Transverse colon (tissue), 4 donors: ENCODE measurements around the gene MEGF11.

Experiments
- POLR2A ChIP-seq: fragments of 450-650 bp; IDR thresholded peaks from one replicate; pipeline ENCODE4 v1.6.1; 2016; ENCODE audit warnings: antibody characterized with exemption, mild to moderate bottlenecking, moderate library complexity
- POLR2AphosphoS5 ChIP-seq, 3 donors: sonication (generic); formaldehyde crosslinking; IDR thresholded peaks; one replicate each; pipeline ENCODE4 v1.6.1; 2016; ENCODE audit warnings: antibody characterized with exemption in 3 of 3
- TF ChIP-seq, protein P1 (sequence below), 5 experiments: fragments of 200-600 bp in 3 of 5; fragments of 450-650 bp in 2 of 5; sonication (generic) in 3 of 5; IDR thresholded peaks; 1 replicate in 2 of 5; 2 replicates in 3 of 5; pipeline ENCODE4 v1.5.1; 2016 to 2017; ENCODE audit warnings: antibody characterized with exemption in 5 of 5, inconsistent platforms in 3 of 5, mild to moderate bottlenecking in 2 of 5, moderate library complexity in 1 of 5

DNA sequence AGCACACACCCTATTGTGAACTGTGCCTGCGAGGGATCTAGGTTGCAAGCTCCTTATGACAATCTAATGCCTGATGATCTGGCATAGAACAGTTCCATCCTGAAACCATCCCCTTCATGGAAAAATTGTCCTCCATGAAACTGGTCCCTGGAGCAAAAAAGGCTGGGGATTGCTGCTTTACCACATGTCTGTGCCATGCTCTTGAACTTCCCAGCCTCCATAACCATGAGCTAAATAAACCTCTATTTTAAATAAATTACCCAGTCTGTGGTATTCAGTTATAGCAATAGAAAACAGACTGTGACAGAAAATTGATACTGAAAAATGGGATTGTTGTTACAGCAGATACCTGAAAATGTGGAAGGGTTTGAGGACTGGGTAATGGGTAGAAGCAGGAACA lies 221.5 kb downstream of the MEGF11 start:
- no peak for TF ChIP-seq POLR2AphosphoS5 (IDR thresholded peaks at IDR 0.05)
- TF ChIP-seq, protein P1, sequence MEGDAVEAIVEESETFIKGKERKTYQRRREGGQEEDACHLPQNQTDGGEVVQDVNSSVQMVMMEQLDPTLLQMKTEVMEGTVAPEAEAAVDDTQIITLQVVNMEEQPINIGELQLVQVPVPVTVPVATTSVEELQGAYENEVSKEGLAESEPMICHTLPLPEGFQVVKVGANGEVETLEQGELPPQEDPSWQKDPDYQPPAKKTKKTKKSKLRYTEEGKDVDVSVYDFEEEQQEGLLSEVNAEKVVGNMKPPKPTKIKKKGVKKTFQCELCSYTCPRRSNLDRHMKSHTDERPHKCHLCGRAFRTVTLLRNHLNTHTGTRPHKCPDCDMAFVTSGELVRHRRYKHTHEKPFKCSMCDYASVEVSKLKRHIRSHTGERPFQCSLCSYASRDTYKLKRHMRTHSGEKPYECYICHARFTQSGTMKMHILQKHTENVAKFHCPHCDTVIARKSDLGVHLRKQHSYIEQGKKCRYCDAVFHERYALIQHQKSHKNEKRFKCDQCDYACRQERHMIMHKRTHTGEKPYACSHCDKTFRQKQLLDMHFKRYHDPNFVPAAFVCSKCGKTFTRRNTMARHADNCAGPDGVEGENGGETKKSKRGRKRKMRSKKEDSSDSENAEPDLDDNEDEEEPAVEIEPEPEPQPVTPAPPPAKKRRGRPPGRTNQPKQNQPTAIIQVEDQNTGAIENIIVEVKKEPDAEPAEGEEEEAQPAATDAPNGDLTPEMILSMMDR (IDR thresholded peaks at IDR 0.05): no peak
- no peak for TF ChIP-seq POLR2A
